Heart right ventricle (tissue), 16 donors: ENCODE data around the gene SELENOM. TPM values are rescaled to one million over a fixed set of nuclear protein-coding genes. Genes with fewer than 3 reads are reported as not detected.

Experiments used
- ATAC-seq, 8 donors: fragments of 200-7000 bp; cut with Tn5 transposase; one replicate each; pipeline ENCODE4 v1.9.1; 2020; ENCODE audit warnings: mild to moderate bottlenecking in 8 of 8, moderate library complexity in 8 of 8, moderate number of reproducible peaks in 1 of 8
- DNase-seq, 2 donors: peaks; one replicate each; pipeline ENCODE4 v3.0.0-alpha.2; 2020
- H3K27ac ChIP-seq, 10 donors: fragments of 200-600 bp; sonication (generic) in 2 of 10; one replicate each; pipeline versions ENCODE4 v1.5.0 to v1.8.0; 2020 to 2022; ENCODE audit warnings: mild to moderate bottlenecking in 3 of 10
- H3K27me3 ChIP-seq, 7 donors: fragments of 200-600 bp; one replicate each; pipeline ENCODE4 v1.8.0; 2021 to 2022; ENCODE audit warnings: mild to moderate bottlenecking in 2 of 7
- H3K36me3 ChIP-seq, 9 donors: fragments of 200-600 bp; sonication (generic) in 1 of 9; one replicate each; pipeline versions ENCODE4 v1.5.0 to v1.8.0; 2020 to 2022; ENCODE audit warnings: mild to moderate bottlenecking in 2 of 9
- H3K4me1 ChIP-seq, 9 donors: fragments of 200-600 bp; sonication (generic) in 1 of 9; one replicate each; pipeline versions ENCODE4 v1.5.0 to v1.8.0; 2020 to 2022; ENCODE audit warnings: mild to moderate bottlenecking in 4 of 9
- H3K4me3 ChIP-seq, 10 donors: fragments of 200-600 bp; sonication (generic) in 2 of 10; one replicate each; pipeline versions ENCODE4 v1.5.0 to v1.8.0; 2020 to 2022; ENCODE audit warnings: mild to moderate bottlenecking in 7 of 10, moderate library complexity in 2 of 10
- H3K9me3 ChIP-seq, 11 donors: fragments of 200-600 bp in 10 of 11; sonication (generic) in 2 of 11; one replicate each; pipeline versions ENCODE4 v1.5.0 to v1.8.0; 2013 to 2022; ENCODE audit warnings: mild to moderate bottlenecking in 2 of 11, control low read depth in 1 of 11, moderate library complexity in 1 of 11
- CTCF ChIP-seq, 9 donors: fragments of 200-600 bp; sonication (generic) in 2 of 9; IDR thresholded peaks; one replicate each; pipeline versions ENCODE4 v1.5.0 to v1.8.0; 2021 to 2022; ENCODE audit warnings: antibody characterized with exemption in 9 of 9, mild to moderate bottlenecking in 5 of 9, moderate library complexity in 1 of 9
- WGBS, 2 donors: extraction: QIAGEN DNeasy Blood & Tissue Kit; methylation state at CpG; one replicate each; pipeline ENCODE4 v1.1.7; 2013; ENCODE audit warnings: inconsistent platforms in 1 of 2; 5-methylcytosine and 5-hydroxymethylcytosine counted together
- intact Hi-C, 10 donors: fragments of 100-400 bp; cut with DNase I; formaldehyde crosslinking; loops; one replicate each; pipeline versions ENCODE4 v1.11.1 to v1.14.2; 2022
- polyA plus RNA-seq, 2 donors: library from polyadenylated mRNA; stranded (reverse); fragments of 200-250 nt; gene quantifications; one replicate each; pipeline ENCODE4 v1.2.3, GENCODE V29; 2013
- total RNA-seq, 10 donors: library from RNA; stranded (reverse); fragmentation: NEBNext Ultra II Directional in 3 of 10; extraction: Animal tissue kit (Norgen Biotek cat#: 25700) in 3 of 10; gene quantifications; one replicate each; pipeline versions ENCODE4 v1.2.1 to v1.2.4, GENCODE V29; 2021 to 2023
- donor health status: Arrhythmogenic right ventricular cardiomyopathy.
- donor health status: ischemic (EF 13 %, LVEDD 7.1; RV severe dilation, severe dysfunction).
- donor health status: healthy with polysubstance abuse.
- donor health status: DM: no; HTN: yes; CAD: no.
- donor health status: DM: no; HTN: no; CAD: no.
- donor health status: ischemic (EF 25% LVEDD 6.9; RV normal size, moderate dysfunction).
- donor health status: ischemic (EF 25% LVEDD 5.7; RV mildly dilated, moderate dysfunction).
- donor health status: healthy.
- donor health status: DM: yes; HTN: yes; CAD: no.
- donor health status: Ischemic cardiomyopathy.
- donor health status: ischemic (EF 35%, LVEDD 5.7; RV mildly dilated, moderate dysfunction).
- donor health status: nonischemic (EF 11% LVEDD 7.7; RV severe dilation, severe dysfunction).
- donor health status: DM: yes; HTN: yes; CAD: no.
- donor health status: PGD.
- donor health status: ischemic (EF 29% LVEDD 5.4; RV normal size, mild dysfunction).
- donor health status: nonischemic (EF 23%, LVEDD 6.1; RV moderate dilation, normal function).

The SELENOM gene
- total and polyA plus RNA-seq, 12 donors, result 21.5 to 134 (median 47.2) TPM

GRCh38 chr22:31138126-31138525 lies 30.8 kb upstream of the SELENOM start:
- DNase-seq (no peak), ATAC-seq (no peak)
- intact Hi-C loops, result no loop called here
- H3K9me3 ChIP-seq, result no peaks in the 10 kb centered on the region
- no peak for TF ChIP-seq CTCF (IDR thresholded peaks at IDR 0.05)
- 81 to 84% methylated on average over 10 of the region's 10 CpGs for WGBS, 2 donors
- H3K27ac ChIP-seq, result no peak overlapping the region
- peaks cover 0 to 19% (median 5%) of the 10 kb centered on the region in 7 donors for H3K27me3 ChIP-seq
- H3K4me3 ChIP-seq, result no peak overlapping the region
- H3K4me1 ChIP-seq, result peaks cover 0 to 7% (median 0%) of the 10 kb centered on the region in 9 donors
- H3K36me3 ChIP-seq, result peaks cover 0 to 3% (median 0%) of the 10 kb centered on the region in 9 donors

- Histone ChIP-seq H3K27ac (no peak overlapping the region), H3K4me3 (no peak overlapping the region), H3K4me1 (peaks cover 0 to 3% (median 0%) of the 10 kb centered on the region in 9 donors), H3K27me3 (peaks cover 0 to 19% (median 5%) of the 10 kb centered on the region in 7 donors), H3K9me3 (no peaks in the 10 kb centered on the region), H3K36me3 (peaks cover 0 to 5% (median 0%) of the 10 kb centered on the region in 9 donors)
- ATAC-seq (no peak), DNase-seq (no peak)
- WGBS, 2 donors, result 80 to 82% methylated on average over 10 of the region's 10 CpGs
- TF ChIP-seq CTCF (IDR thresholded peaks at IDR 0.05), result no peak
- intact Hi-C loops, result no loop called here
Measured at GRCh38 chr22:31137721-31138120, 30.4 kb upstream of the SELENOM start.

GRCh38 chr22:31136711-31137110 lies 29.3 kb upstream of the SELENOM start:
- TF ChIP-seq CTCF (IDR thresholded peaks at IDR 0.05), result no peak
- Histone ChIP-seq H3K9me3 (no peaks in the 10 kb centered on the region), H3K27ac (no peak overlapping the region), H3K4me1 (no peaks in the 10 kb centered on the region), H3K4me3 (no peak overlapping the region), H3K27me3 (peaks cover 0 to 19% (median 5%) of the 10 kb centered on the region in 7 donors), H3K36me3 (peaks cover 0 to 5% (median 0%) of the 10 kb centered on the region in 9 donors)
- ATAC-seq (no peak), DNase-seq (no peak)
- intact Hi-C loops, result no loop called here
- 92 to 93% methylated on average over 16 of the region's 16 CpGs for WGBS, 2 donors

- Histone ChIP-seq H3K4me3 (no peak overlapping the region), H3K9me3 (no peaks in the 10 kb centered on the region), H3K27ac (no peak overlapping the region), H3K36me3 (peaks cover 0 to 5% (median 0%) of the 10 kb centered on the region in 9 donors), H3K4me1 (no peaks in the 10 kb centered on the region), H3K27me3 (peaks cover 0 to 19% (median 5%) of the 10 kb centered on the region in 7 donors)
- TF ChIP-seq CTCF (IDR thresholded peaks at IDR 0.05), result no peak
- ATAC-seq, result no peak
- intact Hi-C loops, result no loop called here
- WGBS, 2 donors, result 84 to 88% methylated on average over 9 of the region's 9 CpGs
- DNase-seq, result no peak
Measured at GRCh38 chr22:31136155-31136554, 28.8 kb upstream of the SELENOM start.
